D341Med (cell line): ENCODE data around the gene PRKCB.
"Not testable (repeated sequence)": the region's sequence is repeated elsewhere in the genome, so short reads cannot be mapped to it uniquely, and the experiment has no call there.

Source experiments
- DNase-seq: peaks from one replicate; pipeline ENCODE4 v3.0.0; 2012; ENCODE audit warnings: low spot score

The PRKCB gene

DNA sequence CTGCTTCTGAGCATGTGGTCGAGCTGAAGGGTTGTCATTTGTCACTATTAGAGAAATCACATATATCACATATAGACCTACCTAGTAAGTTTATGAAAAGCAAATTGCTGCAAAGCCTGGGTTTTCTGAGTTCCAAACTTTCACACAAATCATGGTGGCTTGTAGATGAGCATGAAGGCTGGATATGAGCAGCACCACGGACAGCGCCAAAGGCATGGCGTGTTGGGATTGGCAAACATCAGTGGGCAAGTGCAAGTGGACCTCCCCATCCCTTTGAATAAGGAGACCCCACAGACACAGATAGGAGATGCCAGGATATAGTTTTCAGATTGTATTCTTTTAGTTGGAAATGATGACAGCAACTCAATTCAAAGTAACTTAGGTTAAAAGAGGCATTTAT lies 342.7 kb downstream of the PRKCB start:
- no peak for DNase-seq

DNA sequence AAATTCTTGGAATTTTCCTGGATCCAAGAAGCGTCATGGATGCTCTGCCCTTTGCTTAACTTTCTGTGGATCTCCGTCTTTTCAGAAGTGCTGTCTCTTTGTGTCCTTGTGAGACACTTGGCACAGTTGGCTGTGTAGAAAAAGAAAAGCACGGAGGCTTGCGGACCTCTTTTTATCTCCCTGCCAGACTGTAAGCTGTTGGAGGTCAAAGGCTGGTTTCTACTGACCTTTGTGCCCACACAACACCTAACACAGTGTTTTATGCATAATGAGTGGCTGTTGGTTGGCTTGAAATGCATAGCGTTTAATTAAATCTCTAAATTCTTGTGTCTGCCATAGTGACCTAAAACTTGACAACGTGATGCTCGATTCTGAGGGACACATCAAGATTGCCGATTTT lies 344.7 kb downstream of the PRKCB start:
- DNase-seq: no peak

DNA sequence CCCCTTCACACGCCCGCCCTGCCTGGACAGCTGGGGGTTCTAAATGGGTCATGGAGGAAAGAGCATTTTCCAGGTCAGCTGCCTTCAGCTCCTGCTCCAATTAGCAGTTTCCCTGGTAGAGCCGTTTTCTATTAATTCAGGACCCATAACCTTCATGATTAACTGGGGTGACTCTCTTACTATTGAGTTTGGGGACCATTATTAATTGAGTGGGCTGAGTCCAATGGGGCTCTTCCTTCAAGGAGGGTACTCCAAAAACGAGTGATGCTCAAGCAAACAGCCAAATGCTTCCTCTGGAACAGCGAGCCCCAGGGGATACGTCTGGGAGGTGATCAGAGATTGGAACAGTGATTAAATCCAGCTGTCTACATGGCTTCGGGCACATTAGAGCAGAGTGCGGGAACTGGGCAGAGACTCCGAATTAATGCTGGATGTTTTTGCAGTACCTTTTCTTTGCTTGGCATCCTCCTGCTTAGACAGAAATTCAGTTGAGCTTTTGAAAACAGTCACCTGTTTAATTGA lies 352.3 kb downstream of the PRKCB start:
- DNase-seq: peak; percentile 36

DNA sequence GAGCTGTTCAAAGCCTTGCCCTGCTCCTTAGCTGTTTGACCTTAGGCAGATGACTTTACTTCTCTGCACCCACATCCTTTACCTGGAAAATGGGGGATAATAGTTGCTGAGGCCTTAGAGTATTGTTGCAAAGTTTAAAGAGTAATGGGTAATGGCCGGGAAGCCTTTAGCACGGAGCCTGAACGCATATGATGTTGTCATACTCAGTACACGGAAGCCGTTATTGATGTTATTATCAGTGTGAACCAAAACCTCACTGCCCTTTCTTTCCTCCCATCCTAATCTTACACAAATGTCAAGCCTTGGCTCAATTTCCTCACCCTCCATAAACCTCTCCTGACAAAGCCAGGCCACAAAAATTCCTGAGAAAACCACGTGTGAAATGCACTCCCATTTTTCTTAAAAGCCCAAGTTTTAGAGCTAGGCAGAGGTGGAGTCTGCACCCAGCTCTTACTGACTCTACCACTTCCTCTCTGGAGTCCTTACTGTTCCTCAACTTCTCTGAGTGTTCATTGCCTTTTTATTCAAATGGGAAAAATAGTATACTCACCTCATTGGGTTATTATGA lies 353.1 kb downstream of the PRKCB start:
- no peak for DNase-seq

- DNase-seq: no peak
Observed at GRCh38 chr16:24189941-24190340, 354.2 kb downstream of the PRKCB start.

DNA sequence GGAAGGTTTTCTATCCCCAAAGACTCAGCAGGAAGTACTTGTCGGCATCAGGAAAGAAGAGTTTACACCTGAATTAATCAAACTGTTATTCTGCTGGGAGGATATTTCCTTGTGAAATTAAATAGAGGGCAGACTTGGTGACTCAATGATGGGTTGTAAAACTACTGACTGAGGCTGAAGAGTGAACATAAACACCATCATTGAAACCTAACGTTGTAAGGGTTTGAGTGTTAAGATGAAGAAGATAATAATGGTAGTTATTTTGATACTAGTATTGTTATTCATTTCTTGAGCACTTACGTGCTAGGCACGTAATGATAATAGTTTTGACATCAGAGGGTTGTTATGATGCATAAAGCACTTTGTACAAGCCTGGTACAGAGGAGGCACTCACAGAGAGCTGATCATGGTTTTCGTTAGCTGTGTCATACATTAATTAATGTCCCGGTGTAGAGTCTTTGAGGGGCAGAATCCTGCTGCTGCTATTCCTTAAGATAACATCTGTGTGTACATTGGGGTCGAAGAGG lies 356.2 kb downstream of the PRKCB start:
- DNase-seq: no peak

GRCh38 chr16:24195221-24195620 lies 359.4 kb downstream of the PRKCB start:
- DNase-seq: no peak

- no peak for DNase-seq
Observed at GRCh38 chr16:24198807-24199533, 363.2 kb downstream of the PRKCB start.

GRCh38 chr16:24203675-24204074 lies 367.9 kb downstream of the PRKCB start:
- no peak for DNase-seq

DNA sequence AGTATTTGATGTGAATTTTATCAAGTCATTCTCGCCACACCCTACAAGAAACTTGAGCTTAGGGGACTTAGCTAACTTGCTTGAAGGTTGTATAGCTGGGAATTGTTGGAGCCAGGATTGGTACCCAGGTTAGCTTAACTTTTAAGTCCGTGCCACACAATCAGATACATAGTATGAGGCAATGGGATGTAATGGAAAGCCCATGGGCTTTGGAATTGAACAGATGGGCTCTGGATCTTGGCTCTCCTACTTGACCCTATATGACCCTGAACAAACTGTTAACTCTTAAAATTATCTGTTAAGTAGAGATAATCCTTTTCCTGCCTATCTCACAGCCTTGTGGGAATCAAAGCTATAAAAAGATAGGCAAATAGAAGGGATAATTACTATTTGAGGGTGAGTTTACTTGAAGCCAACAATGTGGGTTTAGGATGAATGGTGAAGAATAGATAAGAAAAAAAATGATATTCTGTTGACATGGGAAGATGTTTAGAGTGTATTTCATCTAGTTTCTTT lies 368.4 kb downstream of the PRKCB start:
- DNase-seq: peak; percentile 35

- DNase-seq: no peak
Observed at GRCh38 chr16:24206926-24207325, 371.1 kb downstream of the PRKCB start.

DNA sequence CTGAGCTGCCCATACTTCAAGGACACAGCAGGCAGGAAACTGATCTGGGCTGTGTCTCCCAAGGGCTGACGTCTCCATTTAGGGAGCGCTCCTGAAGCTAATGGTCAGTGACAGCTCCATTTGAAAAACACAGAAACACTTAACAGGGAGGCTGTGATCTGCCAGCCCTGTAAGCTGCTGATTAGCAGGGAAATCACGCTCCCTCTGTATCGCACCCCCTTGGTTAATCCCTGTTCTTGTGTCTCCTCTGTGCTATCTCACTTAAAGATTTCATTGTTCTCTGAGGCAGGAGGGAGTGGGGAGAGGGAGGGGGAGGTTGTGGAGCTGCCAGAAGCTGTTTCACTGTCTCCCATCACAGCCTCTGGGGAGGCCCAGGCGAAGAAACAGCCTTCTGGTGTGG lies 372.9 kb downstream of the PRKCB start:
- DNase-seq: peak; percentile 43

DNA sequence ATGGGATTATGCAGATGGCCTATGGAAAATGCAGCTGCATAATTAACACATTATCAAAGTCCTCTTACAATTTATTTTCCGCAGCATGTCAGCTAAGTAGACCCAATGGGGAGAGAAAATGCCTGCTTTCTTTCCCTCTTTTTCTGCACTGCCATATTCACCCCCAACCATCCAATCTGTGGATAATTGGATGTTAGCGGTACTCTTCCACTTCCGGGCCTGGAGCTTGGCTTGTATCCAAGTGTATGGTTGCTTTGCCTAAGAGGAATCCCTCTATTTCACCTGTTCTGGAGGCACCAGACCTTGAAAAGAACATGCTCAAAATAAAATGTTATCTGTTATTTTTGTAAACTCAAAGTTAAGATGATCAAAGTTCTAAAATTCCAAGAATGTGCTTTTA lies 379.2 kb downstream of the PRKCB start:
- no peak for DNase-seq

DNA sequence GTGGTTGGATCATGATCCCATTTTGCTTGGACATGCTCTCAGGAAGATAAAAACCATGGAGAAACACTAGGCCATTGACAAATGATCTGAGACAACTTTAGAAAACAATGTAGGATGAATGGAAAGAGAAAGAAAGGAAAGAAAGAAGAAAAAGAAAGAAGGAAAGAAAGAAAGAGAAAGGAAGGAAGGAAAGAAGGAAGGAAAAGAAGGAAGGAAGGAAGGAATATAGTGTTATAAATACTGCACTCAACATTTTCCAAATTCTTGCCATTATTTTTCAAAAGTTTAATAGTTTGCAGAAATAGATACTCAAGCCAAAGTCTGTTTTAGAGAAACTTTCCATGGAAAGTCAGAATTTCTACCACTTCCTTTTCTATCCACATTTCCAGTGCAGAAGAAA lies 381.2 kb downstream of the PRKCB start:
- no peak for DNase-seq

GRCh38 chr16:24217461-24217860 lies 381.7 kb downstream of the PRKCB start:
- DNase-seq: no peak

DNA sequence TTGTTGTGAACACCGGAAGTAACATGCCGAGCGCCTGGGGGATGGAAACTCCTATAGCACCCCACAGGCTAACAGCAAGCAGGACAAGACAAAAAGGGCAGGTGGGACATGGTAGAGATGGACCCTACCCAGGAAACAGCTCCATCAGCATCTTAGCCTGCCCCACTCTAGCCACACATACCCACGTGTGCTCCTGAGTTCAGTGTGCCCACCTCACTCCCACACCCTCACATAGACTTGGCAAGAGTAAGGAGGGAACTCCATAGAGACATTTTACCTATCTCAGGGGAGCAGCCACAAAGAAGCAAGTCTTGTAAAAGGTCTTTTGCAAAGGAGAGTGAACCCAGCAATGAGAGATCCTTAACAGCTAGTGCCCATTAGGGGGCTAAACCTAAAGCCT lies 382.5 kb downstream of the PRKCB start:
- DNase-seq: no peak

GRCh38 chr16:24221219-24221618 lies 385.4 kb downstream of the PRKCB start:
- DNase-seq: no peak

DNA sequence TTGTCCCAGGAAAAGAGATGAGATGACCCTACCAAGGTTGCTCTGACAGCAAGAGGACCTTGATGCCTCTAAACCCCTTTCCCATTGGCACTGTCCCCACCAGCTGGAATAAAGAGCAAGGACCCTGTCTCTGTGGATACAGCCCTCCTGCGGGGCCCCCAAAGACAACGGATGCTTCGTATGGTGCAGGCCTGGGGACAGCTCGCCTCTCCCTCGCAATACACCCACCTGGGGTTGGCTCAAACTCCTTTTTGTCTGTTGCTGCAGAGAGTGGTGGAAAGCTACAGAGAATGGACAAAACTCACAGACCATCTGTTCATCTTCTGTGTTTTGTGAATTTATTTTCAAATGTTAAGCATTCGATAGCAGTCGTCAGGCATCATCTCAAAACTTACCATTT lies 392.7 kb downstream of the PRKCB start:
- no peak for DNase-seq

DNA sequence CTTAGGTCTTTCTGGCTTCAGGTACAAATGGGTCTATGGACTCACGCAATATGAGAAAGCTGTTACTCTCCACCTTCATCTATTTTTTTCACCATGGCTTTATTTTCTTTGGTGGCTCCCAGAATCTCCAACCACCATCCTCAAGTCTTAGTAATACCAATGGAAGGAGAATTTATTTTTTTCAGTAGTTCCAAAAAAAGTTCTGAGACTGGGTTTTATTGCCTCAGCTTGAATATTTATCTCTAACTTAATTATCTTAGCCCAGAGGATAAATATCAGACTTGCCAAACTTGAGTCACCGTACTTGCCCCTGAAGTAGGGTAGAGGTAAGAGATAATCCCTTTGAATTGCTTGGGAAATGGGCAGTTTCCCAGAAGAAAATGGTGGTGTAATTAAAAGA lies 397.2 kb downstream of the PRKCB start:
- no peak for DNase-seq

DNA sequence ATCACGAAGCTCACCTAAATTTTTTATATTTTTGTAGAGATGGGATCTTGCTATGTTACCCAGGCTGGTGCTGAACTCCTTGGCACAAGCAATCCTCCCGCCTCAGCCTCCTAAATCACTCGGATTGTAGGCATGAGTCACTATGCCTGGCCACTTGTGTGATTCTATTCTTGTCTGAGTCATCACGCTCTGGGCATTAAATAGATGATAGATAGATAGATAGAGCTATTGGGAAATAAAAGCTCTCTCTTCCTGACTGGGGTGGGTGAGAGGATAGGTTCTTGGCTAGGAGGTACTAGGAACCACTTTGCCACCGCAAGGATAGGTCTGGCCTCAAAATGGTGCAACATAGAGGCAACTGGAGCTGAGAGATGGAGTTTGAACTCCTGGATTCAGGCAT lies 399.0 kb downstream of the PRKCB start:
- no peak for DNase-seq

DNA sequence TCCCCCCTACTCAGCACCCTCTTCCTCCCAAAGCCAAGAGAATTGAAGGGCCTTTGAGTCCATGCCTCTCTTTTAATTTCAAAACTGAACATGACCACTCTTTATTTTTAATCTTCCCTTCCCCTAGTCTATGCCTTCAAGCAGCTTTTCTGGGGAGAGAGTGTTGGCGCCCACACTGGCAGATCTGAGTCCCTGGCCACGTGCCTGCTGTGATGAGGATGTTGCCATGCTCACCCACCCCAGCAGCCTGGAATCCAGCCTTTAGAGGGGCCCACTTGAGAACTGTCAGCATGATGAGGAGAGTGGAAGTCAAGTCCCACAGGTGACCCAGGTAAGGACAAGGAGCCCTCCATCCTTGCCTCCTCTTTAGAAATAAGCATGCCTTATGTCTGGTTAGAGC lies 400.0 kb downstream of the PRKCB start:
- DNase-seq: no peak

GRCh38 chr16:24238846-24239245 lies 403.1 kb downstream of the PRKCB start:
- DNase-seq: not testable (repeated sequence)

- no peak for DNase-seq
Observed at GRCh38 chr16:24246911-24247607, 411.3 kb downstream of the PRKCB start.
